AG10803 (cell line): Measurements from ENCODE around the gene MED16.
A peak's percentile ranks its signal among the peaks of the same experiment; 100 is the strongest.

Experiments
- DNase-seq: peaks from one replicate; pipeline ENCODE4 v3.0.0; 2010; ENCODE audit warnings: low read depth
- H3K4me3 ChIP-seq: 2 replicates; pipeline ENCODE4 v1.5.1; 2011; ENCODE audit warnings: mild to moderate bottlenecking, low read length, control low read depth
- CTCF ChIP-seq: conservative IDR thresholded peaks from 2 replicates; pipeline ENCODE4 v1.5.1; 2011; ENCODE audit warnings: mild to moderate bottlenecking, low read length, control low read depth, inconsistent platforms

Gene MED16

GRCh38 chr19:932648-933552 is 39.9 kb upstream of the MED16 start:
- H3K4me3 ChIP-seq: peak overlapping the region; percentile 31
- no peak for TF ChIP-seq CTCF
- DNase-seq: peak; percentile 93

GRCh38 chr19:931860-932647 is 39.1 kb upstream of the MED16 start:
- H3K4me3 ChIP-seq: no peak overlapping the region
- DNase-seq: no peak
- TF ChIP-seq CTCF: no peak

GRCh38 chr19:929891-930258 is 36.9 kb upstream of the MED16 start:
- no peak for DNase-seq
- no peak overlapping the region for H3K4me3 ChIP-seq
- no peak for TF ChIP-seq CTCF

- H3K4me3 ChIP-seq: no peak overlapping the region
- TF ChIP-seq CTCF: no peak
- no peak for DNase-seq
Observed at GRCh38 chr19:929203-929890, 36.4 kb upstream of the MED16 start.

- DNase-seq: peak; percentile 31
- TF ChIP-seq CTCF: no peak
- H3K4me3 ChIP-seq: peak overlapping the region; percentile 12; the same call in 1 of the 2 replicates
Observed at GRCh38 chr19:928471-929202, 35.6 kb upstream of the MED16 start.

- peak overlapping the region; percentile 79 for H3K4me3 ChIP-seq
Observed at GRCh38 chr19:927780-928401, 34.9 kb upstream of the MED16 start.

More at GRCh38 chr19:927780-928401, 34.9 kb upstream of the MED16 start:
- DNase-seq: no peak
- no peak for TF ChIP-seq CTCF
